WTC11 (cell line): ENCODE results near the gene CISH. TPM values are rescaled to one million over a fixed set of nuclear protein-coding genes. Genes with fewer than 3 reads are reported as not detected.

Experiments used
- ATAC-seq: fragments of 200-7000 bp; cut with Tn5 transposase; 2 replicates; pipeline ENCODE4 v1.10.0; 2021; ENCODE audit warnings: mild to moderate bottlenecking, moderate library complexity
- CTCF ChIA-PET: fragments of 300-600 bp; sonication (Branson Sonifier 250); formaldehyde crosslinking; loops from one replicate; lab custom pipeline; 2021; ENCODE audit warnings: antibody characterized with exemption; lab: Charles Lee
- POLR2A ChIA-PET: fragments of 350-600 bp; sonication (Branson Sonifier 250); formaldehyde crosslinking; loops from one replicate; lab custom pipeline; 2021; ENCODE audit warnings: antibody characterized with exemption; lab: Charles Lee
- DNase-seq: peaks from one replicate; pipeline ENCODE4 v3.0.0; 2021; ENCODE audit warnings: low spot score
- H3K27ac Mint-ChIP-seq: 2 replicates; pipeline ENCODE4 v1.8.0; 2021; ENCODE audit warnings: mixed read lengths
- H3K27me3 Mint-ChIP-seq: 2 replicates; pipeline ENCODE4 v1.8.0; 2021; ENCODE audit warnings: low read depth, mild to moderate bottlenecking, moderate library complexity, mixed read lengths
- H3K36me3 Mint-ChIP-seq: 2 replicates; pipeline ENCODE4 v1.8.0; 2021; ENCODE audit warnings: mixed read lengths
- H3K4me1 Mint-ChIP-seq: 2 replicates; pipeline ENCODE4 v1.8.0; 2022; ENCODE audit warnings: mixed read lengths
- H3K4me3 Mint-ChIP-seq: 2 replicates; pipeline ENCODE4 v1.8.0; 2021; ENCODE audit warnings: mild to moderate bottlenecking, moderate library complexity, mixed read lengths
- H3K9me3 Mint-ChIP-seq: 2 replicates; pipeline ENCODE4 v1.8.0; 2021; ENCODE audit warnings: mixed read lengths
- AR ChIP-seq: fragments of 250-450 bp; sonication (Bioruptor Pico); IDR thresholded peaks from 2 replicates; pipeline ENCODE4 v1.9.0; 2021; ENCODE audit warnings: mild to moderate bottlenecking
- ATF3 ChIP-seq: sonication (generic); formaldehyde crosslinking; conservative IDR thresholded peaks from 2 replicates; pipeline ENCODE4 v1.8.1; 2022; ENCODE audit warnings: mild to moderate bottlenecking, missing genetic modification reagents
- ATF6 ChIP-seq: sonication (generic); formaldehyde crosslinking; IDR thresholded peaks from 2 replicates; pipeline ENCODE4 v1.8.1; 2023; ENCODE audit warnings: mild to moderate bottlenecking, missing genetic modification reagents
- GRHL2 ChIP-seq: fragments of 250-450 bp; sonication (Bioruptor Pico); IDR thresholded peaks from 2 replicates; pipeline ENCODE4 v1.8.0; 2022; ENCODE audit warnings: mild to moderate bottlenecking, moderate library complexity; ENCODE audit not compliant: insufficient replicate concordance, severe bottlenecking
- GTF2I ChIP-seq: fragments of 250-450 bp; sonication (Bioruptor Pico); conservative IDR thresholded peaks from 2 replicates; pipeline ENCODE4 v1.4.0; 2021; ENCODE audit warnings: mild to moderate bottlenecking
- KAT7 ChIP-seq: sonication (generic); formaldehyde crosslinking; IDR thresholded peaks from 2 replicates; pipeline ENCODE4 v1.8.1; 2023; ENCODE audit warnings: missing genetic modification reagents, mild to moderate bottlenecking, borderline replicate concordance
- PREB ChIP-seq: sonication (generic); formaldehyde crosslinking; IDR thresholded peaks from 2 replicates; pipeline ENCODE4 v1.8.1; 2022; ENCODE audit warnings: mild to moderate bottlenecking, missing genetic modification reagents, moderate library complexity, borderline replicate concordance
- RELA ChIP-seq: sonication (generic); formaldehyde crosslinking; IDR thresholded peaks from 2 replicates; pipeline ENCODE4 v1.8.1; 2022; ENCODE audit warnings: missing genetic modification reagents, mild to moderate bottlenecking, borderline replicate concordance
- SMAD3 ChIP-seq: sonication (generic); formaldehyde crosslinking; IDR thresholded peaks from 2 replicates; pipeline ENCODE4 v1.8.0; 2022; ENCODE audit warnings: missing genetic modification reagents, mild to moderate bottlenecking, borderline replicate concordance
- TEAD1 ChIP-seq: sonication (generic); formaldehyde crosslinking; IDR thresholded peaks from 2 replicates; pipeline ENCODE4 v1.8.0; 2022; ENCODE audit warnings: mild to moderate bottlenecking, missing genetic modification reagents
- ZNF138 ChIP-seq: sonication (generic); formaldehyde crosslinking; conservative IDR thresholded peaks from 2 replicates; pipeline ENCODE4 v1.8.1; 2022; ENCODE audit warnings: mild to moderate bottlenecking, moderate library complexity, missing genetic modification reagents
- ZNF219 ChIP-seq: sonication (generic); formaldehyde crosslinking; IDR thresholded peaks from 2 replicates; pipeline ENCODE4 v1.8.0; 2023; ENCODE audit warnings: missing genetic modification reagents, mild to moderate bottlenecking, borderline replicate concordance
- ZNF396 ChIP-seq: fragments of 250-450 bp; sonication (Bioruptor Pico); IDR thresholded peaks from 2 replicates; pipeline ENCODE4 v1.8.0; 2021; ENCODE audit warnings: mild to moderate bottlenecking, moderate library complexity, borderline replicate concordance
- ZNF423 ChIP-seq: fragments of 250-450 bp; sonication (Bioruptor Pico); IDR thresholded peaks from 2 replicates; pipeline ENCODE4 v2.1.2; 2022; ENCODE audit warnings: mild to moderate bottlenecking, moderate library complexity
- total RNA-seq: library from RNA; stranded (reverse); gene quantifications from 3 replicates; pipeline ENCODE4 v1.2.3, GENCODE V29; 2021
- TF ChIP-seq, protein P1 (sequence below): sonication (generic); formaldehyde crosslinking; IDR thresholded peaks from 2 replicates; pipeline ENCODE4 v1.8.1; 2023; ENCODE audit warnings: mild to moderate bottlenecking, missing genetic modification reagents, borderline replicate concordance
- TF ChIP-seq, protein P2 (sequence below): sonication (generic); formaldehyde crosslinking; IDR thresholded peaks from 2 replicates; pipeline ENCODE4 v1.8.1; 2022; ENCODE audit warnings: mild to moderate bottlenecking, moderate library complexity, missing genetic modification reagents

CISH gene
- total RNA-seq, 1 experiment from 2014 or later = 2.4 TPM

- TF ChIP-seq ATF6 (CRISPR knock-in tag) (no peak), KAT7 (CRISPR knock-in tag) (no peak)
Measured at GRCh38 chr3:50604628-50605588, 6.7 kb downstream of the CISH start (continued).

- CTCF ChIA-PET = interaction anchor here (0.8 kb wide), 1 partner anchor 12 kb away, joined by 3 read pairs; the partner anchor contains the start of gene MAPKAPK3
- ATAC-seq = no peak
- Mint-ChIP-seq H3K27me3 (peaks cover 3% of the 10 kb centered on the region), H3K27ac (no peak overlapping the region), H3K4me1 (no peaks in the 10 kb centered on the region), H3K36me3 (no peaks in the 10 kb centered on the region), H3K9me3 (no peaks in the 10 kb centered on the region), H3K4me3 (no peak overlapping the region)
- TF ChIP-seq SMAD3 (CRISPR knock-in tag) = no peak
- no peak for TF ChIP-seq AR
- POLR2A ChIA-PET = no interaction called here
- no peak for DNase-seq
Measured at GRCh38 chr3:50604110-50604621, 7.4 kb downstream of the CISH start.

DNA sequence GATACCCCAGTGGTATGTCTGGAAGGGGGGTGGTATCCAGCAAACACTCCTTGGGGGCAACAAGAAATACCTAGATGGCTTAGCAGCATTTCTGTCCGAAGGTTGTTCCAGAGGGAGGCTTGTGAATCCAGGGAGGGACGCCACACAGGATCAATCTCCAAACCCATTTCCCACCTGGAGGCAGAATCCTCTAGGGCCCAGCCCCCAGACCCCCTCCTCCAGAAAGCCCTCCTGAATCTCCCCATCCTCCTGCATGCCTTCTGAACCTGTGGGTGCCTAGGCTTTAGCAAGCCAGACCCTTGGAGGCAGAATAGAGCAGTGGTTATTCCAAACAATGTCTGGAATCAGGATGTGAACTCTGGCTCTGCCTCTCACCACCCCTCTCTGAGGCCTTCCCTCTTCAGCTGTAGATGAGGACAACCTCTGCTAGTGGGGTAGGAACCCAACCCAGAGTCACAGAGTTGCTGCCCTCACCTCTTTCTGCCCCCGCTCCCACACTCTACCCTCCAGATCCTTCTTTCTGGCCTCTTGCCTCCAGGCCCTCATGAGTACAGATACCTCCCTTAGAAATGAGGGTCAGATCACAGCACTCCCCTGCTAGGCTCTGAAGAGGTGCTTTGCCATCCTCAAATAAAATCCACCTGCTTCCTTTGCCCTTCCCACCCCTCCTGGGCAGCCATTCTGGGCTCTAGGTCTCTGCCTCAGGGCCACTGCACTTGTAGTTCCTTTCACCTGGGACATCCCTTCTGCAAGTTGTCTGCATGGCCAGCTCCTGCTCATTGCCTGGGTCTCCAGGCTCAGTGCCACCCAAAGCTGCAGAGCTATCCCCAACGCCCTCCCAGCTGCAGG, 8.1 kb downstream of the CISH start:
- ATAC-seq = no peak
- ChIA-PET POLR2A (no interaction called here), CTCF (interaction anchor here (1.1 to 3.2 kb wide), 2 partner anchors 8 to 13 kb away, joined by 4 to 24 read pairs; partner anchors contain the start of gene CISH)
- H3K4me3 Mint-ChIP-seq = no peak overlapping the region
- H3K27me3 Mint-ChIP-seq = peaks cover 3% of the 10 kb centered on the region
- H3K27ac Mint-ChIP-seq = no peak overlapping the region
- no peak for DNase-seq
- no peaks in the 10 kb centered on the region for H3K36me3 Mint-ChIP-seq
- H3K9me3 Mint-ChIP-seq = no peaks in the 10 kb centered on the region
- no peaks in the 10 kb centered on the region for H3K4me1 Mint-ChIP-seq
- TF ChIP-seq GTF2I (CRISPR knock-in tag) (no peak), ZNF219 (CRISPR knock-in tag) (no peak), ZNF423 (CRISPR knock-in tag) (no peak), ZNF396 (CRISPR knock-in tag) (no peak), ATF3 (CRISPR knock-in tag) (no peak), PREB (CRISPR knock-in tag) (no peak), ZNF138 (no peak), RELA (CRISPR knock-in tag) (no peak), TEAD1 (CRISPR knock-in tag) (no peak), KAT7 (CRISPR knock-in tag) (no peak), GRHL2 (CRISPR knock-in tag) (no peak)
- TF ChIP-seq, protein P1, sequence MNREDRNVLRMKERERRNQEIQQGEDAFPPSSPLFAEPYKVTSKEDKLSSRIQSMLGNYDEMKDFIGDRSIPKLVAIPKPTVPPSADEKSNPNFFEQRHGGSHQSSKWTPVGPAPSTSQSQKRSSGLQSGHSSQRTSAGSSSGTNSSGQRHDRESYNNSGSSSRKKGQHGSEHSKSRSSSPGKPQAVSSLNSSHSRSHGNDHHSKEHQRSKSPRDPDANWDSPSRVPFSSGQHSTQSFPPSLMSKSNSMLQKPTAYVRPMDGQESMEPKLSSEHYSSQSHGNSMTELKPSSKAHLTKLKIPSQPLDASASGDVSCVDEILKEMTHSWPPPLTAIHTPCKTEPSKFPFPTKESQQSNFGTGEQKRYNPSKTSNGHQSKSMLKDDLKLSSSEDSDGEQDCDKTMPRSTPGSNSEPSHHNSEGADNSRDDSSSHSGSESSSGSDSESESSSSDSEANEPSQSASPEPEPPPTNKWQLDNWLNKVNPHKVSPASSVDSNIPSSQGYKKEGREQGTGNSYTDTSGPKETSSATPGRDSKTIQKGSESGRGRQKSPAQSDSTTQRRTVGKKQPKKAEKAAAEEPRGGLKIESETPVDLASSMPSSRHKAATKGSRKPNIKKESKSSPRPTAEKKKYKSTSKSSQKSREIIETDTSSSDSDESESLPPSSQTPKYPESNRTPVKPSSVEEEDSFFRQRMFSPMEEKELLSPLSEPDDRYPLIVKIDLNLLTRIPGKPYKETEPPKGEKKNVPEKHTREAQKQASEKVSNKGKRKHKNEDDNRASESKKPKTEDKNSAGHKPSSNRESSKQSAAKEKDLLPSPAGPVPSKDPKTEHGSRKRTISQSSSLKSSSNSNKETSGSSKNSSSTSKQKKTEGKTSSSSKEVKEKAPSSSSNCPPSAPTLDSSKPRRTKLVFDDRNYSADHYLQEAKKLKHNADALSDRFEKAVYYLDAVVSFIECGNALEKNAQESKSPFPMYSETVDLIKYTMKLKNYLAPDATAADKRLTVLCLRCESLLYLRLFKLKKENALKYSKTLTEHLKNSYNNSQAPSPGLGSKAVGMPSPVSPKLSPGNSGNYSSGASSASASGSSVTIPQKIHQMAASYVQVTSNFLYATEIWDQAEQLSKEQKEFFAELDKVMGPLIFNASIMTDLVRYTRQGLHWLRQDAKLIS (CRISPR knock-in tag) = no peak
- TF ChIP-seq, protein P2, sequence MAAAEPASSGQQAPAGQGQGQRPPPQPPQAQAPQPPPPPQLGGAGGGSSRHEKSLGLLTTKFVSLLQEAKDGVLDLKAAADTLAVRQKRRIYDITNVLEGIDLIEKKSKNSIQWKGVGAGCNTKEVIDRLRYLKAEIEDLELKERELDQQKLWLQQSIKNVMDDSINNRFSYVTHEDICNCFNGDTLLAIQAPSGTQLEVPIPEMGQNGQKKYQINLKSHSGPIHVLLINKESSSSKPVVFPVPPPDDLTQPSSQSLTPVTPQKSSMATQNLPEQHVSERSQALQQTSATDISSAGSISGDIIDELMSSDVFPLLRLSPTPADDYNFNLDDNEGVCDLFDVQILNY (CRISPR knock-in tag) = no peak
